HepG2 (cell line): ENCODE measurements around the gene TAF6. TPM values are rescaled to one million over a fixed set of nuclear protein-coding genes. Genes with fewer than 3 reads are reported as not detected.

ENCODE experiments used
- ATAC-seq: fragments of 200-7000 bp; cut with Tn5 transposase; 3 replicates; pipeline ENCODE4 v1.9.1; 2020; ENCODE audit warnings: mild to moderate bottlenecking, moderate library complexity
- BruUV-seq: library from RNA; stranded (reverse); fragments of 400-500 nt; replicated peaks from 2 replicates; lab custom pipeline; 2021; lab: Mats Ljungman, UMichigan
- CTCF ChIA-PET: fragments of 300-600 bp; formaldehyde crosslinking; extraction: SDS; loops from one replicate; lab custom pipeline; 2021; ENCODE audit warnings: low total read pairs, inconsistent platforms, low intra/inter-chr PET ratio; lab: Yijun Ruan, JAX
- POLR2A ChIA-PET: fragments of 350-600 bp; sonication (Branson Sonifier 250); formaldehyde crosslinking; loops from one replicate; lab custom pipeline; 2020; ENCODE audit warnings: antibody characterized with exemption, inconsistent platforms; lab: Yijun Ruan, JAX
- DNase-seq: peaks from one replicate; pipeline ENCODE4 v3.0.0-alpha.2; 2015; ENCODE audit warnings: low spot score
- FAIRE-seq: peaks from 3 replicates; lab custom pipeline; 2011; peaks lifted over from hg19 to GRCh38; lab: Jason Lieb, UNC
- H2AFZ ChIP-seq: one replicate; pipeline ENCODE4 v1.6.1; 2011; ENCODE audit warnings: low read length, inconsistent platforms
- H3K27ac ChIP-seq: fragments of 300-600 bp; 3 replicates; pipeline ENCODE4 v1.8.0; 2011; ENCODE audit warnings: mixed run types, mild to moderate bottlenecking, mixed read lengths, low read length, inconsistent platforms; ENCODE audit not compliant: insufficient read depth; ENCODE audit errors: extremely low read length
- H3K27me3 ChIP-seq, 2 experiments: fragments of 200-600 bp in 1 of 2; 2 replicates in 1 of 2; 3 replicates in 1 of 2; pipeline versions ENCODE4 v1.6.0 to v1.8.0; 2011; ENCODE audit warnings: low read length in 2 of 2, mild to moderate bottlenecking in 2 of 2, moderate library complexity in 2 of 2, inconsistent platforms in 1 of 2; ENCODE audit not compliant: insufficient read depth in 2 of 2, control insufficient read depth in 1 of 2
- H3K36me3 ChIP-seq, 2 experiments: fragments of 200-600 bp in 1 of 2; replicated peaks in 1 of 2; 2 replicates in 1 of 2; 3 replicates in 1 of 2; pipeline versions ENCODE4 v1.5.1 to v1.8.0; 2011; ENCODE audit warnings: low read length in 2 of 2, inconsistent platforms in 1 of 2; ENCODE audit not compliant: insufficient read depth in 2 of 2, control insufficient read depth in 1 of 2
- H3K4me1 ChIP-seq: 2 replicates; pipeline ENCODE4 v1.5.1; 2012; ENCODE audit warnings: low read length, inconsistent platforms; ENCODE audit not compliant: insufficient read depth
- H3K4me2 ChIP-seq: 2 replicates; pipeline ENCODE4 v1.6.0; 2011; ENCODE audit warnings: low read depth, low read length, inconsistent platforms
- H3K4me3 ChIP-seq, 3 experiments: fragments of 200-600 bp in 1 of 3; sonication (generic), shearing (Covaris generic) in 1 of 3; replicated peaks in 1 of 3; 2 replicates each; pipeline ENCODE4 v1.5.1; 2011 to 2016; ENCODE audit warnings: low read length in 3 of 3, inconsistent platforms in 2 of 3, low read depth in 2 of 3, mild to moderate bottlenecking in 2 of 3, control low read depth in 1 of 3, mixed read lengths in 1 of 3; ENCODE audit not compliant: insufficient read depth in 1 of 3
- H3K79me2 ChIP-seq: one replicate; pipeline ENCODE4 v1.6.1; 2011; ENCODE audit warnings: low read length, inconsistent platforms; ENCODE audit not compliant: insufficient read depth
- H3K9ac ChIP-seq: 2 replicates; pipeline ENCODE4 v1.6.0; 2011; ENCODE audit warnings: mild to moderate bottlenecking, low read depth, low read length, inconsistent platforms; ENCODE audit not compliant: insufficient read depth
- H3K9me3 ChIP-seq: 2 replicates; pipeline ENCODE4 v1.5.1; 2012; ENCODE audit warnings: mild to moderate bottlenecking, low read length
- H4K20me1 ChIP-seq: 2 replicates; pipeline ENCODE4 v1.6.0; 2011; ENCODE audit warnings: inconsistent platforms, mild to moderate bottlenecking, low read length, moderate library complexity; ENCODE audit not compliant: insufficient read depth
- NFRKB ChIP-seq: fragments of 450-650 bp; IDR thresholded peaks from 2 replicates; pipeline ENCODE4 v1.6.1; 2017
- PAXIP1 ChIP-seq: sonication (generic); formaldehyde crosslinking; conservative IDR thresholded peaks from 2 replicates; pipeline ENCODE4 v1.4.0; 2020; ENCODE audit warnings: mild to moderate bottlenecking, missing genetic modification reagents, moderate library complexity
- SMC3 ChIP-seq: IDR thresholded peaks from 2 replicates; pipeline ENCODE4 v1.6.1; 2011; ENCODE audit warnings: low read length, improper control_type of control experiment
- STAG1 ChIP-seq: sonication (generic); formaldehyde crosslinking; IDR thresholded peaks from 2 replicates; pipeline ENCODE4 v1.4.0; 2020; ENCODE audit warnings: missing genetic modification reagents
- THAP11 ChIP-seq: IDR thresholded peaks from 2 replicates; pipeline ENCODE4 v1.6.1; 2016; ENCODE audit warnings: missing biosample characterization, missing genetic modification reagents
- ZNF121 ChIP-seq: sonication (generic); formaldehyde crosslinking; IDR thresholded peaks from 2 replicates; pipeline ENCODE4 v1.5.0; 2020; ENCODE audit warnings: mild to moderate bottlenecking, missing genetic modification reagents
- ZNF281 ChIP-seq: sonication (generic); formaldehyde crosslinking; IDR thresholded peaks from 2 replicates; pipeline ENCODE4 v1.4.0; 2020; ENCODE audit warnings: missing genetic modification reagents, borderline replicate concordance
- WGBS: methylation state at CpG from one replicate; pipeline ENCODE4 v1.1.6; 2017; ENCODE audit warnings: low lambda C conversion rate; 5-methylcytosine and 5-hydroxymethylcytosine counted together
- in situ Hi-C: cut with HindIII; loops from 2 replicates; pipeline ENCODE4 v1.10.0; 2017; ENCODE audit warnings: low pct_unique_long_range_greater_than_20kb; ENCODE audit not compliant: extremely low pct_ligation_motif_present
- intact Hi-C: fragments of 100-400 bp; cut with micrococcal nuclease; formaldehyde crosslinking; loops from one replicate; pipeline ENCODE4 v1.10.0; 2022; ENCODE audit not compliant: unreplicated experiment
- polyA plus RNA-seq, 8 experiments: library from polyadenylated mRNA; depleted of rRNA in 3 of 8; stranded (reverse) in 7 of 8; unstranded in 1 of 8; fragments of >200 nt; fragmentation: Illumina TruSeq in 4 of 8; extraction: Trizol in 4 of 8; gene quantifications; 2 replicates each; pipeline versions ENCODE4 v1.2.1 to v1.2.3, GENCODE V29; 2011 to 2016; ENCODE audit warnings: low read depth in 4 of 8, missing spikeins in 1 of 8, mixed read lengths in 1 of 8; ENCODE audit not compliant: insufficient read depth in 1 of 8
- total RNA-seq, 5 experiments: library from RNA; depleted of rRNA; stranded (reverse); fragments of >200 nt; fragmentation: Illumina TruSeq; extraction: Trizol; gene quantifications; 2 replicates each; pipeline ENCODE4 v1.2.3, GENCODE V29; 2016; ENCODE audit warnings: low read depth in 1 of 5
- TF ChIP-seq, protein P1 (sequence below): sonication (generic); formaldehyde crosslinking; IDR thresholded peaks from 2 replicates; pipeline ENCODE4 v1.5.0; 2020; ENCODE audit warnings: mild to moderate bottlenecking, missing genetic modification reagents, moderate library complexity

Gene TAF6
- total and polyA plus RNA-seq, 2 of the 13 experiments (the other 11 are each of a cell fraction or from before 2014, with no cell fraction given) = 12.9 to 18.8 TPM

GRCh38 chr7:100109521-100110163 is 9.5 kb downstream of the TAF6 start:
- Histone ChIP-seq H3K79me2 (no peaks in the 10 kb centered on the region), H3K9ac (no peak overlapping the region)
- 79% methylated on average over 7 of the region's 12 CpGs for WGBS
- peak; percentile 42; the same call in 1 of the 2 replicates for TF ChIP-seq SMC3
- peak; percentile 38; the same call in 1 of the 2 replicates for TF ChIP-seq ZNF121 (CRISPR knock-in tag)
- TF ChIP-seq NFRKB = no peak
- peak; percentile 28; the same call in 1 of the 2 replicates for TF ChIP-seq STAG1 (CRISPR knock-in tag)
- TF ChIP-seq, protein P1, sequence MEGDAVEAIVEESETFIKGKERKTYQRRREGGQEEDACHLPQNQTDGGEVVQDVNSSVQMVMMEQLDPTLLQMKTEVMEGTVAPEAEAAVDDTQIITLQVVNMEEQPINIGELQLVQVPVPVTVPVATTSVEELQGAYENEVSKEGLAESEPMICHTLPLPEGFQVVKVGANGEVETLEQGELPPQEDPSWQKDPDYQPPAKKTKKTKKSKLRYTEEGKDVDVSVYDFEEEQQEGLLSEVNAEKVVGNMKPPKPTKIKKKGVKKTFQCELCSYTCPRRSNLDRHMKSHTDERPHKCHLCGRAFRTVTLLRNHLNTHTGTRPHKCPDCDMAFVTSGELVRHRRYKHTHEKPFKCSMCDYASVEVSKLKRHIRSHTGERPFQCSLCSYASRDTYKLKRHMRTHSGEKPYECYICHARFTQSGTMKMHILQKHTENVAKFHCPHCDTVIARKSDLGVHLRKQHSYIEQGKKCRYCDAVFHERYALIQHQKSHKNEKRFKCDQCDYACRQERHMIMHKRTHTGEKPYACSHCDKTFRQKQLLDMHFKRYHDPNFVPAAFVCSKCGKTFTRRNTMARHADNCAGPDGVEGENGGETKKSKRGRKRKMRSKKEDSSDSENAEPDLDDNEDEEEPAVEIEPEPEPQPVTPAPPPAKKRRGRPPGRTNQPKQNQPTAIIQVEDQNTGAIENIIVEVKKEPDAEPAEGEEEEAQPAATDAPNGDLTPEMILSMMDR (CRISPR knock-in tag) = peak; percentile 38
- TF ChIP-seq THAP11 (CRISPR knock-in tag) = no peak
- TF ChIP-seq PAXIP1 (CRISPR knock-in tag) = no peak
- TF ChIP-seq ZNF281 (CRISPR knock-in tag) = no peak
- TF ChIP-seq, all 625 proteins: peak for 4
- Histone ChIP-seq H2AFZ (no peak overlapping the region), H3K4me2 (no peak overlapping the region), H3K4me3 (no peak overlapping the region), H4K20me1 (no peaks in the 10 kb centered on the region), H3K4me1 (peaks cover 22% of the 10 kb centered on the region), H3K9me3 (no peaks in the 10 kb centered on the region), H3K36me3 (peaks cover 10 to 36% of the 10 kb centered on the region in 2 experiments; a peak in 4 of 5 replicates), H3K27ac (no peak overlapping the region), H3K27me3 (no peaks in the 10 kb centered on the region)
- no TSS peak for BruUV-seq
- ATAC-seq (peak; percentile 74), DNase-seq (no peak), FAIRE-seq (no peak)
- CTCF ChIA-PET = interaction anchor here (1.7 kb wide), 1 partner anchor 21 kb away, joined by 5 read pairs; no protein-coding TSS in a partner anchor
- in situ Hi-C loops = no loop called here
- POLR2A ChIA-PET = no interaction called here
- intact Hi-C loops = no loop called here
